Endothelial cell of umbilical vein (primary cell): Measurements from ENCODE around the gene PDE7B.

Experiments
- CTCF ChIP-seq, 2 donors: IDR thresholded peaks; 1 replicate in 1 of 2; 2 replicates in 1 of 2; pipeline ENCODE4 v1.5.1; 2011; ENCODE audit warnings: low read length in 2 of 2, mild to moderate bottlenecking in 2 of 2, moderate library complexity in 2 of 2, control low read depth in 1 of 2, inconsistent platforms in 1 of 2, low read depth in 1 of 2; ENCODE audit not compliant: insufficient read depth in 1 of 2; ENCODE audit errors: extremely low read depth in 1 of 2
- EZH2 ChIP-seq: IDR thresholded peaks from 2 replicates; pipeline ENCODE4 v1.6.1; 2012; ENCODE audit warnings: borderline replicate concordance, low read depth, mild to moderate bottlenecking, moderate library complexity, low read length, inconsistent platforms; ENCODE audit not compliant: severe bottlenecking
- FOS ChIP-seq: IDR thresholded peaks from 2 replicates; pipeline ENCODE4 v1.6.1; 2011; ENCODE audit warnings: mild to moderate bottlenecking, low read length, moderate library complexity, borderline replicate concordance; ENCODE audit not compliant: insufficient read depth
- GATA2 ChIP-seq: IDR thresholded peaks from 2 replicates; pipeline ENCODE4 v1.7.0; 2011; ENCODE audit warnings: low read depth, mild to moderate bottlenecking, moderate library complexity, mixed read lengths, low read length; ENCODE audit not compliant: insufficient read length, insufficient read depth
- JUN ChIP-seq: IDR thresholded peaks from 2 replicates; pipeline ENCODE4 v1.6.1; 2011; ENCODE audit warnings: borderline replicate concordance, low read depth; ENCODE audit not compliant: insufficient read length, insufficient read depth
- MYC ChIP-seq: IDR thresholded peaks from one replicate; pipeline ENCODE4 v1.6.1; 2011; ENCODE audit warnings: mild to moderate bottlenecking, low read depth, low read length
- POLR2A ChIP-seq: IDR thresholded peaks from 2 replicates; pipeline ENCODE4 v1.6.1; 2012; ENCODE audit warnings: low read depth, mild to moderate bottlenecking, control low read depth, low read length
- POLR2AphosphoS5 ChIP-seq: IDR thresholded peaks from 2 replicates; pipeline ENCODE4 v1.6.1; 2012; ENCODE audit warnings: low read depth, mild to moderate bottlenecking, control low read depth, low read length, moderate library complexity; ENCODE audit not compliant: insufficient read depth
- TF ChIP-seq, protein P1 (sequence below): IDR thresholded peaks from 2 replicates; pipeline ENCODE4 v1.6.1; 2011; ENCODE audit not compliant: insufficient read depth, insufficient read length

GRCh38 chr6:135921188-135921587 is 69.7 kb downstream of the PDE7B start:
- TF ChIP-seq CTCF (IDR thresholded peaks at IDR 0.05; ENCODE audit: extremely low read depth in 1 of 2, insufficient read depth in 1 of 2, low read depth in 1 of 2, low read length in 2 of 2) (no peak), EZH2 (no peak), POLR2A (no peak), POLR2AphosphoS5 (no peak), FOS (no peak), JUN (no peak), MYC (no peak), GATA2 (no peak)
- TF ChIP-seq, protein P1, sequence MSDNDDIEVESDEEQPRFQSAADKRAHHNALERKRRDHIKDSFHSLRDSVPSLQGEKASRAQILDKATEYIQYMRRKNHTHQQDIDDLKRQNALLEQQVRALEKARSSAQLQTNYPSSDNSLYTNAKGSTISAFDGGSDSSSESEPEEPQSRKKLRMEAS, result no peak
